ENCODE measurements around the gene ARF3.

ARF3 gene

GRCh38 chr12:48957141-48958048 is at the start of gene ARF3:
TSS of gene ARF3 (minus strand) at chr12:48957487. CDS start at chr12:48941095, 16,392 bp downstream.
- WGBS (ENCODE audit: insufficient coverage, insufficient read length) = no CpG with 5 or more reads among the region's 58 CpGs

GRCh38 chr12:49000346-49000745 is 43.1 kb upstream of the ARF3 start:
- Histone ChIP-seq H3K4me1 (ENCODE audit: control insufficient read depth, insufficient read depth, low read length) (peaks cover 8% of the 10 kb centered on the region), H3K27me3 (ENCODE audit: control insufficient read depth, insufficient read depth, low read length) (peaks cover 36% of the 10 kb centered on the region), H3K27ac (ENCODE audit: low read length) (no peak overlapping the region), H3K9me3 (ENCODE audit: control insufficient read depth, insufficient read depth, low read length) (no peaks in the 10 kb centered on the region), H3K36me3 (ENCODE audit: control insufficient read depth, insufficient read depth, low read length) (no peaks in the 10 kb centered on the region; the same call in 1 of the 2 replicates), H3K4me3 (ENCODE audit: low read length) (no peak overlapping the region)
- no peak for DNase-seq (ENCODE audit: low read depth, low spot score)
- no CpG with 5 or more reads among the region's 2 CpGs for WGBS (ENCODE audit: insufficient coverage, insufficient read length)

More at GRCh38 chr12:48957141-48958048, at the start of gene ARF3:
- Histone ChIP-seq H3K27ac (ENCODE audit: low read length) (no peak within 1 kb of the TSS), H3K9me3 (ENCODE audit: control insufficient read depth, insufficient read depth, low read length) (no peaks in the 10 kb centered on the region), H3K27me3 (ENCODE audit: control insufficient read depth, insufficient read depth, low read length) (no peaks in the 10 kb centered on the region), H3K36me3 (ENCODE audit: control insufficient read depth, insufficient read depth, low read length) (peaks cover 6% of the 10 kb centered on the region; the same call in 1 of the 2 replicates), H3K4me1 (ENCODE audit: control insufficient read depth, insufficient read depth, low read length) (no peaks in the 10 kb centered on the region; the same call in 1 of the 2 replicates), H3K4me3 (ENCODE audit: low read length) (peak within 1 kb of the TSS; percentile 94)
- no peak for DNase-seq (ENCODE audit: low read depth, low spot score)

GRCh38 chr12:48999371-49000131 is 42.3 kb upstream of the ARF3 start, which contains the start of gene DDN:
TSS of gene DDN (minus strand) at chr12:48999375. CDS start at chr12:48999287, 88 bp downstream.
- Histone ChIP-seq H3K4me1 (ENCODE audit: control insufficient read depth, insufficient read depth, low read length) (peaks cover 11% of the 10 kb centered on the region), H3K27me3 (ENCODE audit: control insufficient read depth, insufficient read depth, low read length) (peaks cover 40% of the 10 kb centered on the region), H3K27ac (ENCODE audit: low read length) (no peak within 1 kb of the TSS)

GRCh38 chr12:48998497-48999353 is 41.4 kb upstream of the ARF3 start:
- peaks cover 48% of the 10 kb centered on the region for H3K27me3 ChIP-seq (ENCODE audit: control insufficient read depth, insufficient read depth, low read length)
- H3K9me3 ChIP-seq (ENCODE audit: control insufficient read depth, insufficient read depth, low read length) = no peaks in the 10 kb centered on the region
- H3K27ac ChIP-seq (ENCODE audit: low read length) = no peak overlapping the region
- WGBS (ENCODE audit: insufficient coverage, insufficient read length) = no CpG with 5 or more reads among the region's 48 CpGs
- H3K4me1 ChIP-seq (ENCODE audit: control insufficient read depth, insufficient read depth, low read length) = peaks cover 13% of the 10 kb centered on the region
- no peak for DNase-seq (ENCODE audit: low read depth, low spot score)
- no peaks in the 10 kb centered on the region for H3K36me3 ChIP-seq (ENCODE audit: control insufficient read depth, insufficient read depth, low read length)
- H3K4me3 ChIP-seq (ENCODE audit: low read length) = peak overlapping the region; percentile 50; the same call in 1 of the 2 replicates

More at GRCh38 chr12:48999371-49000131, 42.3 kb upstream of the ARF3 start, which contains the start of gene DDN:
- H3K4me3 ChIP-seq (ENCODE audit: low read length) = peak within 1 kb of the TSS; percentile 50; the same call in 1 of the 2 replicates
- no peak for DNase-seq (ENCODE audit: low read depth, low spot score)
- H3K9me3 ChIP-seq (ENCODE audit: control insufficient read depth, insufficient read depth, low read length) = no peaks in the 10 kb centered on the region
- WGBS (ENCODE audit: insufficient coverage, insufficient read length) = no CpG with 5 or more reads among the region's 30 CpGs
- no peaks in the 10 kb centered on the region; the same call in 1 of the 2 replicates for H3K36me3 ChIP-seq (ENCODE audit: control insufficient read depth, insufficient read depth, low read length)

GRCh38 chr12:48997719-48998496 is 40.6 kb upstream of the ARF3 start:
- no peak for DNase-seq (ENCODE audit: low read depth, low spot score)

GRCh38 chr12:48996794-48997718 is 39.8 kb upstream of the ARF3 start:
- no peak for DNase-seq (ENCODE audit: low read depth, low spot score)
- Histone ChIP-seq H3K9me3 (ENCODE audit: control insufficient read depth, insufficient read depth, low read length) (no peaks in the 10 kb centered on the region), H3K36me3 (ENCODE audit: control insufficient read depth, insufficient read depth, low read length) (no peaks in the 10 kb centered on the region), H3K4me1 (ENCODE audit: control insufficient read depth, insufficient read depth, low read length) (peaks cover 13% of the 10 kb centered on the region), H3K27me3 (ENCODE audit: control insufficient read depth, insufficient read depth, low read length) (peaks cover 53% of the 10 kb centered on the region), H3K4me3 (ENCODE audit: low read length) (peak overlapping the region; percentile 50; the same call in 1 of the 2 replicates), H3K27ac (ENCODE audit: low read length) (no peak overlapping the region)
- WGBS (ENCODE audit: insufficient coverage, insufficient read length) = no CpG with 5 or more reads among the region's 71 CpGs

More at GRCh38 chr12:48997719-48998496, 40.6 kb upstream of the ARF3 start:
- no peak overlapping the region for H3K27ac ChIP-seq (ENCODE audit: low read length)
- peaks cover 13% of the 10 kb centered on the region for H3K4me1 ChIP-seq (ENCODE audit: control insufficient read depth, insufficient read depth, low read length)
- peak overlapping the region; percentile 50; the same call in 1 of the 2 replicates for H3K4me3 ChIP-seq (ENCODE audit: low read length)
- no peaks in the 10 kb centered on the region for H3K36me3 ChIP-seq (ENCODE audit: control insufficient read depth, insufficient read depth, low read length)
- H3K27me3 ChIP-seq (ENCODE audit: control insufficient read depth, insufficient read depth, low read length) = peaks cover 53% of the 10 kb centered on the region
- no CpG with 5 or more reads among the region's 57 CpGs for WGBS (ENCODE audit: insufficient coverage, insufficient read length)
- H3K9me3 ChIP-seq (ENCODE audit: control insufficient read depth, insufficient read depth, low read length) = no peaks in the 10 kb centered on the region

GRCh38 chr12:48995086-48995879 is 38.0 kb upstream of the ARF3 start:
- no peak overlapping the region for H3K27ac ChIP-seq (ENCODE audit: low read length)
- peaks cover 53% of the 10 kb centered on the region for H3K27me3 ChIP-seq (ENCODE audit: control insufficient read depth, insufficient read depth, low read length)
- H3K36me3 ChIP-seq (ENCODE audit: control insufficient read depth, insufficient read depth, low read length) = no peaks in the 10 kb centered on the region
- DNase-seq (ENCODE audit: low read depth, low spot score) = no peak
- WGBS (ENCODE audit: insufficient coverage, insufficient read length) = no CpG with 5 or more reads among the region's 32 CpGs
- no peaks in the 10 kb centered on the region for H3K9me3 ChIP-seq (ENCODE audit: control insufficient read depth, insufficient read depth, low read length)
- H3K4me3 ChIP-seq (ENCODE audit: low read length) = no peak overlapping the region
- H3K4me1 ChIP-seq (ENCODE audit: control insufficient read depth, insufficient read depth, low read length) = peaks cover 13% of the 10 kb centered on the region

All from iPS DF 6.9 (cell line).